ENCODE measurements around the gene AGBL4. TPM values are rescaled to one million over a fixed set of nuclear protein-coding genes. Genes with fewer than 3 reads are reported as not detected.

AGBL4 gene
- total RNA-seq, 1 experiment from 2014 or later: not detected

- Histone ChIP-seq H3K4me2 (ENCODE audit: low read length) (no peak overlapping the region), H3K4me1 (ENCODE audit: control insufficient read depth in 1 of 2, insufficient read depth in 2 of 2, low read length in 2 of 2) (no peaks in the 10 kb centered on the region), H3K4me3 (replicated peaks in 1 of 2; ENCODE audit: low read depth in 1 of 2, low read length in 2 of 2) (no peak overlapping the region), H3K9me3 (ENCODE audit: control insufficient read depth in 1 of 2, insufficient read depth in 1 of 2, low read depth in 1 of 2, low read length in 2 of 2) (peaks cover 0 to 5% of the 10 kb centered on the region in 2 experiments; a peak in 2 of 4 replicates), H3K27ac (ENCODE audit: low read depth, low read length) (no peak overlapping the region), H3K79me2 (ENCODE audit: insufficient read depth, low read length) (no peaks in the 10 kb centered on the region), H4K20me1 (ENCODE audit: insufficient read depth) (no peaks in the 10 kb centered on the region), H2AFZ (ENCODE audit: low read depth, low read length, poor library complexity, severe bottlenecking) (no peak overlapping the region), H3K36me3 (ENCODE audit: control insufficient read depth in 1 of 2, insufficient read depth in 2 of 2, low read length in 2 of 2) (no peaks in the 10 kb centered on the region), H3K9me2 (ENCODE audit: insufficient read depth) (no peaks in the 10 kb centered on the region), H3K27me3 (ENCODE audit: insufficient read depth, low read length) (no peaks in the 10 kb centered on the region), H3K9ac (ENCODE audit: low read length) (no peak overlapping the region)
- RAD21 ChIA-PET (ENCODE audit: low non-redundant PET in 1 of 2, low total read pairs in 2 of 2, uncharacterized antibody in 2 of 2, unreplicated experiment in 2 of 2): no interaction called here
- intact Hi-C loops (cut with micrococcal nuclease): no loop called here
- CTCF ChIA-PET: no interaction called here
- no TSS peak for BruUV-seq (replicated peaks)
- DNase-seq (ENCODE audit: low read depth, low spot score): no peak
- POLR2A ChIA-PET: no interaction called here
- ATAC-seq: no peak
- TF ChIP-seq JUND (IDR thresholded peaks at IDR 0.05) (no peak), EZH2 (IDR thresholded peaks at IDR 0.05) (no peak), RAD21 (IDR thresholded peaks at IDR 0.05; ENCODE audit: low read depth) (no peak), EGR1 (IDR thresholded peaks at IDR 0.05; ENCODE audit: low read depth) (no peak), SRF (IDR thresholded peaks at IDR 0.05; ENCODE audit: low read depth) (no peak), YY1 (IDR thresholded peaks at IDR 0.05; ENCODE audit: extremely low read depth, insufficient replicate concordance, low read depth, low read length) (no peak)
- TF ChIP-seq, protein P1, sequence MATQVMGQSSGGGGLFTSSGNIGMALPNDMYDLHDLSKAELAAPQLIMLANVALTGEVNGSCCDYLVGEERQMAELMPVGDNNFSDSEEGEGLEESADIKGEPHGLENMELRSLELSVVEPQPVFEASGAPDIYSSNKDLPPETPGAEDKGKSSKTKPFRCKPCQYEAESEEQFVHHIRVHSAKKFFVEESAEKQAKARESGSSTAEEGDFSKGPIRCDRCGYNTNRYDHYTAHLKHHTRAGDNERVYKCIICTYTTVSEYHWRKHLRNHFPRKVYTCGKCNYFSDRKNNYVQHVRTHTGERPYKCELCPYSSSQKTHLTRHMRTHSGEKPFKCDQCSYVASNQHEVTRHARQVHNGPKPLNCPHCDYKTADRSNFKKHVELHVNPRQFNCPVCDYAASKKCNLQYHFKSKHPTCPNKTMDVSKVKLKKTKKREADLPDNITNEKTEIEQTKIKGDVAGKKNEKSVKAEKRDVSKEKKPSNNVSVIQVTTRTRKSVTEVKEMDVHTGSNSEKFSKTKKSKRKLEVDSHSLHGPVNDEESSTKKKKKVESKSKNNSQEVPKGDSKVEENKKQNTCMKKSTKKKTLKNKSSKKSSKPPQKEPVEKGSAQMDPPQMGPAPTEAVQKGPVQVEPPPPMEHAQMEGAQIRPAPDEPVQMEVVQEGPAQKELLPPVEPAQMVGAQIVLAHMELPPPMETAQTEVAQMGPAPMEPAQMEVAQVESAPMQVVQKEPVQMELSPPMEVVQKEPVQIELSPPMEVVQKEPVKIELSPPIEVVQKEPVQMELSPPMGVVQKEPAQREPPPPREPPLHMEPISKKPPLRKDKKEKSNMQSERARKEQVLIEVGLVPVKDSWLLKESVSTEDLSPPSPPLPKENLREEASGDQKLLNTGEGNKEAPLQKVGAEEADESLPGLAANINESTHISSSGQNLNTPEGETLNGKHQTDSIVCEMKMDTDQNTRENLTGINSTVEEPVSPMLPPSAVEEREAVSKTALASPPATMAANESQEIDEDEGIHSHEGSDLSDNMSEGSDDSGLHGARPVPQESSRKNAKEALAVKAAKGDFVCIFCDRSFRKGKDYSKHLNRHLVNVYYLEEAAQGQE (IDR thresholded peaks at IDR 0.05; ENCODE audit: low read depth): no peak
- TF ChIP-seq, protein P2, sequence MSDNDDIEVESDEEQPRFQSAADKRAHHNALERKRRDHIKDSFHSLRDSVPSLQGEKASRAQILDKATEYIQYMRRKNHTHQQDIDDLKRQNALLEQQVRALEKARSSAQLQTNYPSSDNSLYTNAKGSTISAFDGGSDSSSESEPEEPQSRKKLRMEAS (IDR thresholded peaks at IDR 0.05): no peak
Observed at GRCh38 chr1:49229555-49229954, 794.2 kb downstream of the AGBL4 start.

All from HCT116 (cell line).